WTC11 (cell line): ENCODE data around the gene ZNF213. TPM values are rescaled to one million over a fixed set of nuclear protein-coding genes. Genes with fewer than 3 reads are reported as not detected.

ENCODE experiments used
- ATAC-seq: fragments of 200-7000 bp; cut with Tn5 transposase; 2 replicates; pipeline ENCODE4 v1.10.0; 2021; ENCODE audit warnings: mild to moderate bottlenecking, moderate library complexity
- CTCF ChIA-PET: fragments of 300-600 bp; sonication (Branson Sonifier 250); formaldehyde crosslinking; loops from one replicate; lab custom pipeline; 2021; ENCODE audit warnings: antibody characterized with exemption; lab: Charles Lee
- POLR2A ChIA-PET: fragments of 350-600 bp; sonication (Branson Sonifier 250); formaldehyde crosslinking; loops from one replicate; lab custom pipeline; 2021; ENCODE audit warnings: antibody characterized with exemption; lab: Charles Lee
- DNase-seq: peaks from one replicate; pipeline ENCODE4 v3.0.0; 2021; ENCODE audit warnings: low spot score
- H3K27ac Mint-ChIP-seq: 2 replicates; pipeline ENCODE4 v1.8.0; 2021; ENCODE audit warnings: mixed read lengths
- H3K27me3 Mint-ChIP-seq: 2 replicates; pipeline ENCODE4 v1.8.0; 2021; ENCODE audit warnings: low read depth, mild to moderate bottlenecking, moderate library complexity, mixed read lengths
- H3K36me3 Mint-ChIP-seq: 2 replicates; pipeline ENCODE4 v1.8.0; 2021; ENCODE audit warnings: mixed read lengths
- H3K4me1 Mint-ChIP-seq: 2 replicates; pipeline ENCODE4 v1.8.0; 2022; ENCODE audit warnings: mixed read lengths
- H3K4me3 Mint-ChIP-seq: 2 replicates; pipeline ENCODE4 v1.8.0; 2021; ENCODE audit warnings: mild to moderate bottlenecking, moderate library complexity, mixed read lengths
- H3K9me3 Mint-ChIP-seq: 2 replicates; pipeline ENCODE4 v1.8.0; 2021; ENCODE audit warnings: mixed read lengths
- AR ChIP-seq: fragments of 250-450 bp; sonication (Bioruptor Pico); IDR thresholded peaks from 2 replicates; pipeline ENCODE4 v1.9.0; 2021; ENCODE audit warnings: mild to moderate bottlenecking
- ATF2 ChIP-seq: sonication (generic); formaldehyde crosslinking; IDR thresholded peaks from 2 replicates; pipeline ENCODE4 v1.8.1; 2022; ENCODE audit warnings: low read depth, missing genetic modification reagents, borderline replicate concordance
- E2F1 ChIP-seq: sonication (generic); formaldehyde crosslinking; IDR thresholded peaks from 2 replicates; pipeline ENCODE4 v1.8.0; 2022; ENCODE audit warnings: mild to moderate bottlenecking, missing genetic modification reagents
- IRF1 ChIP-seq: sonication (generic); formaldehyde crosslinking; IDR thresholded peaks from 2 replicates; pipeline ENCODE4 v1.8.0; 2023; ENCODE audit warnings: missing genetic modification reagents
- JAZF1 ChIP-seq: fragments of 250-450 bp; sonication (Bioruptor Pico); IDR thresholded peaks from 2 replicates; pipeline ENCODE4 v1.9.0; 2021; ENCODE audit warnings: moderate library complexity, mild to moderate bottlenecking, inconsistent platforms
- NR1H2 ChIP-seq: sonication (generic); formaldehyde crosslinking; IDR thresholded peaks from 2 replicates; pipeline ENCODE4 v1.9.0; 2021; ENCODE audit warnings: mild to moderate bottlenecking, moderate library complexity, missing genetic modification reagents
- OVOL2 ChIP-seq: fragments of 250-450 bp; sonication (Bioruptor Pico); IDR thresholded peaks from 2 replicates; pipeline ENCODE4 v1.9.0; 2021; ENCODE audit warnings: mild to moderate bottlenecking, borderline replicate concordance
- PRDM15 ChIP-seq: sonication (generic); formaldehyde crosslinking; IDR thresholded peaks from 2 replicates; pipeline ENCODE4 v1.8.0; 2022; ENCODE audit warnings: missing genetic modification reagents
- PRRX2 ChIP-seq: fragments of 250-450 bp; sonication (Bioruptor Pico); IDR thresholded peaks from 2 replicates; pipeline ENCODE4 v1.8.0; 2021; ENCODE audit warnings: mild to moderate bottlenecking
- ZNF219 ChIP-seq: sonication (generic); formaldehyde crosslinking; IDR thresholded peaks from 2 replicates; pipeline ENCODE4 v1.8.0; 2023; ENCODE audit warnings: missing genetic modification reagents, mild to moderate bottlenecking, borderline replicate concordance
- ZNF425 ChIP-seq: fragments of 250-450 bp; sonication (Bioruptor Pico); conservative IDR thresholded peaks from 2 replicates; pipeline ENCODE4 v1.9.0; 2021; ENCODE audit warnings: mild to moderate bottlenecking
- ZNF512 ChIP-seq: sonication (generic); formaldehyde crosslinking; IDR thresholded peaks from 2 replicates; pipeline ENCODE4 v1.8.1; 2022; ENCODE audit warnings: missing genetic modification reagents, borderline replicate concordance
- total RNA-seq: library from RNA; stranded (reverse); gene quantifications from 3 replicates; pipeline ENCODE4 v1.2.3, GENCODE V29; 2021

The ZNF213 gene
- total RNA-seq, 1 experiment from 2014 or later: 11.6 TPM

GRCh38 chr16:3089717-3090592, 44.9 kb upstream of the ZNF213 start (continued):
- TF ChIP-seq ZNF425 (no peak), ZNF512 (CRISPR knock-in tag) (no peak), JAZF1 (CRISPR knock-in tag) (no peak), AR (no peak), ATF2 (no peak)
- TF ChIP-seq, all 79 proteins: peak for 0

GRCh38 chr16:3091551-3091950, 43.3 kb upstream of the ZNF213 start:
- Mint-ChIP-seq H3K4me3 (no peak overlapping the region), H3K36me3 (peaks cover 49% of the 10 kb centered on the region), H3K27ac (0 out of 2 replicates have a peak overlapping the region, but pooled peaks have one; percentile 57), H3K9me3 (no peaks in the 10 kb centered on the region), H3K27me3 (no peaks in the 10 kb centered on the region), H3K4me1 (peaks cover 46% of the 10 kb centered on the region)
- DNase-seq (no peak), ATAC-seq (no peak)
- CTCF ChIA-PET: interaction anchor here (1.1 to 3.2 kb wide), 3 partner anchors 11 to 38 kb away, joined by 3 to 20 read pairs (median 19); no protein-coding TSS in a partner anchor
- POLR2A ChIA-PET: no interaction called here
- TF ChIP-seq PRDM15: no peak
- no peak for TF ChIP-seq PRRX2 (CRISPR knock-in tag)
- TF ChIP-seq ZNF219: no peak
- TF ChIP-seq E2F1 (CRISPR knock-in tag): no peak
- no peak for TF ChIP-seq NR1H2
- TF ChIP-seq ZNF512 (CRISPR knock-in tag): no peak
- TF ChIP-seq OVOL2: no peak
- TF ChIP-seq IRF1 (CRISPR knock-in tag): no peak
